Kidney glomerular epithelial cell (primary cell): ENCODE results near the gene LRRTM4.
A peak's percentile ranks its signal among the peaks of the same experiment; 100 is the strongest.
"Not testable (repeated sequence)": the region's sequence is repeated elsewhere in the genome, so short reads cannot be mapped to it uniquely, and the experiment has no call there.

ENCODE experiments used
- DNase-seq: peaks from one replicate; lab custom pipeline; 2025; lab: John Stamatoyannopoulos, UW

Gene LRRTM4

DNA sequence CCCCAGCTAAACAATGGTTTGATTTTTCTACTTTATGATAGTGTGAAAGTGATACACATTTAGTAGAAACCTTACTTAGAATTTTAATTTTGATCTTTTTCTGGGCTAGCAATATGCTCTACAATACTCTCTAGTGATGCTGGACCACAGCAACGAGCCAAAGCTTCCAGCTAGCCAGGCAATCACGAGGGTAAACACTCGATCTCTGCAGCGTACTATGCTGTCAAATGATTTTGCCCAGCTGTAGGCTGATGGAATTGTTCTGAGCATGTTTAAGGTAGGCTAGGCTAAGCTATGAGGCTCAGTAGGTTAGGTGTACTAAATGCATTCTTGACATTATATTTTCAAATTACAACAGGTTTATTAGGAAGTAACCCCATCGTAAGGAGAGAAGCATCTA, 207.5 kb downstream of the LRRTM4 start:
- DNase-seq: no peak

GRCh38 chr2:77310416-77310815, 211.8 kb downstream of the LRRTM4 start:
- no peak for DNase-seq

DNA sequence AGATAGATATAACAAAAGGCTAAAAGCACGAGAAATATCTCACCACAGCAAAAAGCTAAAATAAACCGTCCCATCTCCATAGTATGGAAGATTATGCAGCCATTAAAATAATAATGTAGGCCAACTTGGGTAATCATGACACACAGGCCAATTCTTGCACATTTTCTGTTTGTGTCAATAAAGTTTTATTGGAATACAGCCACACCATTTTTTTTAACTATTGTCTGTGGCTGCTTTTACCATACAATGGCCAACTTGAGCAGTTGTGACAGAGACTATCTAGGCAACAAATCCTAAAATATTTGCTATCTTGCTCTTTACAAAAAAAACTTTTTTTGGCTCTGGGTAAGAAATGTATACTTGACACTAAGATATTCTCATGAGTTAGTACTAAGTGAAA, 212.5 kb downstream of the LRRTM4 start:
- no peak for DNase-seq

- no peak for DNase-seq
These were observed 220.7 kb downstream of the LRRTM4 start for GRCh38 chr2:77301441-77301840.

GRCh38 chr2:77296791-77297190, 225.4 kb downstream of the LRRTM4 start:
- DNase-seq: no peak

DNA sequence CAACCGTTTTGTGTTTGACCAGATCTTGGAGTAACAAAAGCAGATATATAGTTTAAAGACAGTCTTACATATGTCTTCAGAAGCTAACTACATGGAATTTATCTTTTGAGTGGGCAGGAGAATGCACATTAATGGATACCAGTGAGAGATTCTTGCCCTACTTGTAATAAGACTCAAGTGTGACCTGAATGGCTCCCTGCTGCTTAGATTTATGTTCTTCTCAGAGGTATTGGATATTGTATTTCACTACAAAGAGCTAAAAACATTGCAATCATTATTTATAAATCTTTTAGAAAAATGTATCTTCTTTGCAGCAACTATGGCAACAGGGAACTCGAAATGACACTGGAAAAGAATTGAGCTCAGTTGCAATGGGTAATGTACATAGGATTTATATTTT, 227.7 kb downstream of the LRRTM4 start:
- DNase-seq: no peak

GRCh38 chr2:77284353-77284752, 237.8 kb downstream of the LRRTM4 start:
- no peak for DNase-seq

- no peak for DNase-seq
These were observed 250.9 kb downstream of the LRRTM4 start for GRCh38 chr2:77271262-77271661.

DNA sequence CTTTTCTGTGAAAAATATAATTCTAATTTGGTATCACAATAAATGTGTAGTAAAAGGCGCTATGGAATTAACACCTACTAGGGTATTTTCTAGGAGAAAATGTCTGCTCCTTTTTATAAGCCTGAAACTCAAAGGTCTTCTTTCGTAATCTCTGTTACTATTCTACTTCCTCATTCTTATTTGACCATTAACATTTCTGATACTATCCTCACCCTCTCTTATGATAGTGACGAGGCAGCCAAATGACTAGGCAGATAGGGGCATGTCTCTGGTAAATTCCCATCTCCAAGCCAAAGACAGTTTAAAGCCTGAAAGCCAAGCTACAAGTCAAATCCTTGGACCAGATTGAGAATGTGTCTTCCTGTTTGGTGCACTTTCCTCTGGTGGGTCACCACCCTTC, 251.7 kb downstream of the LRRTM4 start:
- DNase-seq: no peak

DNA sequence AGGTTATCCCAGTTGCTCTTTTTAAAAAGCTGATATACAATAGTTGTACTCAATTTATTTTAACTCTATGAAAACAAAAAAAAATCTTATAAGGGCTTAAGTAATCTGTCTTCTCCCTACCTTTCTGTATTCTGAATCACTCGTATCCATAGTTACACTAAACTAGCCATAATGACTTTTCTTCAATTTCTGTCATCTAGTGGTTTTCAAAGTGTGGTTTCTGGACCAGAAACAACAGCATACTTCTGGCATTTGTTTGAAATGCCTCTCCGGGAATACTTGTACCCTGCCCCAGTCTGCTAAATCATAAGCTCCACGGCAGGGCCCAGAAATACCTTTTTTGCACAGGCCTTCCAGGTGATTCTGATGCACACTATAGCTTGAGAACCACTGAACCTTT, 253.6 kb downstream of the LRRTM4 start:
- DNase-seq: no peak

- no peak for DNase-seq
These were observed 289.2 kb downstream of the LRRTM4 start for GRCh38 chr2:77232909-77233425.

- DNase-seq: no peak
These were observed 293.8 kb downstream of the LRRTM4 start for GRCh38 chr2:77228391-77228790.

DNA sequence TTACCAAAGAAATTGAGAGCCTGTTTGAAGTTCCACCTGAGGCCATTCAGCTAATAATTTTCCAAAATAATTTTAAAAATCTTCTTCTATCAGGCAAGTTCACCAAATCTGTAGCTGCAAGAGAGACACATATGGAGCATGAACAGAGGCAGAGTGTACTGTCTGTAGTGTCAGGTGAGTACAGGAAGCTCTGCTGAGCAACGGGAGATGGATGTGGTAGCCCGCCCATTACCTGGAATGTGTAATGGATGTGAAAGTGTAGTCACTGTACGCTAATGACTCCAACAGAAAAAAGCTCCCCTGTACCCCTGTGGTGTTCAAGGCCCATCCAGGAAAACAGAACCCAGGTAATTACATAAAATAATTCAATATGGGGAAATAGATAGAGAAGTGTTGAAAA, 311.5 kb downstream of the LRRTM4 start:
- no peak for DNase-seq

DNA sequence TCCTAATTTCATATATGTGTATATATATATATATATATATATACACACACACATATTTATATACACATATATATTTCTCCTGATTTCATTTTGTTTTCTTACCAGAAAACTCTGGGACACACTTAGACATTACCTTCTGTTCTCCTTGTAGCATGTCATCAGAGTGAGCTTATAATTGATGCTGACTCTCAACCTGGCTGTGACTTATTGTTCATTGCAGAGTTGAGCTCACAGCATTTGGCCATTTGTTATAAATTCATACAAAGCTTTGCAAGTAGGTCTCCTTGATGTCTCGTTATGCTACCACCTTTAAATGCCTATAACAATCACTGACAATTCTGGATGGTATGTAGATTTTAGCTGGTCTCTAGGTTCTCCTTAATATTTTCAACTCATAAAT, 314.8 kb downstream of the LRRTM4 start:
- no peak for DNase-seq

GRCh38 chr2:77201755-77202154, 320.4 kb downstream of the LRRTM4 start:
- no peak for DNase-seq

- no peak for DNase-seq
These were observed 322.8 kb downstream of the LRRTM4 start for GRCh38 chr2:77199411-77199810.

- DNase-seq: no peak
These were observed 328.2 kb downstream of the LRRTM4 start for GRCh38 chr2:77193858-77194448.

GRCh38 chr2:77192811-77193289, 329.3 kb downstream of the LRRTM4 start:
- DNase-seq: no peak

- no peak for DNase-seq
These were observed 330.5 kb downstream of the LRRTM4 start for GRCh38 chr2:77191665-77192064.

DNA sequence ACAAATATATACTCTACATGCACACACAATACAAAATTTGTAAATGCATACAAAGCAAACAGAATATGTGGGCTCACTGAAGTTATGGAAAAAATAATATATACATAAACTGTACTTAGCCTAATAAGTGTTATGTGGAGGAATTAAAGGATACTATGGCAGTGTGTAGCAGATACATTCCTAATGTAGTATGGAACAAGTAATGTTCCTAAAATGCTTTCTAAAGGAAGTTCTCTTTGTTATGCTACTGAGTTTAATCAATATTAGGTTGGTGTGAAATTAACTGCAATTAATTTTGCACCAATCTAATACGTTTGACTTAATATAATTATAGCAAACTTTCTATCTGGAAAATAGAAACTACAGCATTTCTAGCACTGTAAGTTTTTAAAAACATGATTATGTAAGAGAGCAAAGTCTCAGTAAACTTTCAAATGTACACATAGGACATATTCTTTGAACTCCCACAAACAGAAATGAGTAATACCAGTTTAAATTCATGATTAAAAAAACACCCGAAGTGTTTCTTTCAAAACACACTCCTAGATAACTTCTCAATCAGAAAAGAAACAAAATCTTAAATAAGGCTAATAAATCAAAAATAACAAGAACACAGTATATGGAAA, 331.3 kb downstream of the LRRTM4 start:
- no peak for DNase-seq

DNA sequence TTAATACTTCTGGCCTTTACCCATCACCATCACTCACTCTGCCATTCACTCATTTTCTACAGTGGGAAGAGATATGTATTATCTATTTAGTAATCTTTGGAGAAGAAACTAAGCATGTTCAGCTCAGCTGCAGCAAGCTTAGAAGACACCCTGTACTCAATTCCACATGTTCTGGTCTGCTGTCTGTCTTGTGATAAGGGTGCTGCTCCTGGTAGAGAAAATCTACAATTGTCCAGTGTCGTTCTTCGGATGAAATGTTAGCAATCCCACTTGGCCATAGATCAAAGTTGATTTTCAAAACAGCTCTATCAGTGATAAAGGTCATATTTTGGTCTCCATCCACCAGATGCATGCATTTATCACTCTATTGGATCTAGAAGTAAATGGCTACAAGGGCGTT, 337.1 kb downstream of the LRRTM4 start:
- no peak for DNase-seq

- DNase-seq: no peak
These were observed 342.9 kb downstream of the LRRTM4 start for GRCh38 chr2:77179297-77179696.

DNA sequence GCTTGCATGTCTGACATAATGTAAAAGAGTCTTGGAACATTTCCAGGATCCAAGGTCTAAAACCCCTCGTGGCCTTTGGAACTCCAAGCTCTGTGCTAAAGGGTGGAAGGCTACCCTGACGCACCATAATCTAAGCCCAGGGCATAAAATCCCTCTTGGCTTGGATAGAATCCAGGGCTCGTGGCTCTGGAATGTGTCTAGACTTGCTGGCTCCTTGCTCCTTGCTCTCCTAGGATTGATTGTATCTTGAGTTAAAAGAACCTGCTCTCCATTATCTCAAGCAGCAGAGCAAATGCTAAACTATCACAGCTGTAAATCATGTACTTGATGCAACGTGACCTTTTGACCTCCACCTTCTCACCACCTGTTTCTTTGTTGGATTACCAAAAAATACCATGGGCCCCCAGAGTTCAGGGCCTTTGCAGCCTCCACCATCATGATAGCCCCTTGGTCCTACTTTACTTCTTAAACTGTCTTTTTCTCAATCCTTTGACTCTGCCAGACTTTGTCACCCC, 346.9 kb downstream of the LRRTM4 start:
- DNase-seq: not testable (repeated sequence)

DNA sequence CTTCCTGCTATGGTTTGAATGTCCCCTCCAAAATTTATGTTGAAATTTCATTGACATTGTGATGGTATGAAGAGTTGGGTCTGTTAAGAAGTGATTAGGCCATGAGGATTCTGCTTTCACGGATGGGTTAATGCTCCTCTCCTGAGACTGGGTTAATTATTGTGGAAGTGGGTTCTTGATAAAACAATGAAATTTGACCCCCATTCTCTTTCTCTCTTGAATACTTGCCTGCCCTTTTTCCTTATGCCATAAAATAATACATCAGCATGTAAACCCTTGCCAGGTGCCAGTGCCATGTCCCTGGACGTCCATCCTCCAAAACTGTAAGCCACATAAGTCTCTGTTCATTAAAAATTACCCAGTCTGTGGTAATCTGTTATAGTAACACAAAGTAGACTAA, 352.8 kb downstream of the LRRTM4 start:
- DNase-seq: peak; percentile 33
